Panc1 (cell line): ENCODE results near the gene CPN1.

Source experiments
- CTCF ChIP-seq: fragments of 450-650 bp; IDR thresholded peaks from 2 replicates; pipeline ENCODE4 v1.5.1; 2017; ENCODE audit warnings: mild to moderate bottlenecking
- POLR2AphosphoS5 ChIP-seq: IDR thresholded peaks from 2 replicates; pipeline ENCODE4 v1.6.1; 2012; ENCODE audit warnings: mild to moderate bottlenecking, low read depth, low read length, moderate library complexity
- REST ChIP-seq, 2 experiments: IDR thresholded peaks; 2 replicates each; pipeline ENCODE4 v1.6.1; 2011 to 2012; ENCODE audit warnings: low read depth in 2 of 2, control low read depth in 1 of 2, low read length in 1 of 2, mild to moderate bottlenecking in 1 of 2, moderate library complexity in 1 of 2; ENCODE audit not compliant: insufficient read depth in 1 of 2
- SIN3A ChIP-seq: IDR thresholded peaks from 2 replicates; pipeline ENCODE4 v1.6.1; 2012; ENCODE audit warnings: low read depth, mild to moderate bottlenecking, low read length, moderate library complexity, borderline replicate concordance; ENCODE audit not compliant: insufficient read depth
- TCF7L2 ChIP-seq: IDR thresholded peaks from 2 replicates; pipeline ENCODE4 v1.6.1; 2011; ENCODE audit warnings: mild to moderate bottlenecking, low read depth, low read length, inconsistent platforms

GRCh38 chr10:100037758-100038315 lies 43.8 kb downstream of the CPN1 start:
- no peak for TF ChIP-seq CTCF
- TF ChIP-seq REST (IDR thresholded peaks at IDR 0.05; ENCODE audit: insufficient read depth in 1 of 2, low read depth in 2 of 2, low read length in 1 of 2) = no peak
- TF ChIP-seq POLR2AphosphoS5 = no peak
- no peak for TF ChIP-seq SIN3A
- no peak for TF ChIP-seq TCF7L2
